SHP77 treated with DMSO at 0.1 percent for 48 hours (cell line): Measurements from ENCODE around the gene MRPL2.

ENCODE experiments used
- DNase-seq: peaks from one replicate; lab custom pipeline; 2025; lab: John Stamatoyannopoulos, UW

The MRPL2 gene

GRCh38 chr6:43021270-43022047, 37.8 kb downstream of the MRPL2 start, which contains the start of gene RRP36:
Gene RRP36 (plus strand): TSS chr6:43021623. CDS start chr6:43021655, 32 bp downstream.
- peak; percentile 67 for DNase-seq

- no peak for DNase-seq
These were observed 38.4 kb downstream of the MRPL2 start for GRCh38 chr6:43020847-43021246.

- no peak for DNase-seq
These were observed 39.1 kb downstream of the MRPL2 start for GRCh38 chr6:43020052-43020705.

GRCh38 chr6:43019152-43019551, 40.1 kb downstream of the MRPL2 start:
- DNase-seq = no peak

GRCh38 chr6:43016943-43017334, 42.3 kb downstream of the MRPL2 start:
- DNase-seq = no peak

- DNase-seq = no peak
These were observed 42.9 kb downstream of the MRPL2 start for GRCh38 chr6:43016176-43016942.

GRCh38 chr6:43014434-43014909, 44.8 kb downstream of the MRPL2 start:
- DNase-seq = peak; percentile 25

GRCh38 chr6:43013843-43014433, 45.3 kb downstream of the MRPL2 start, which contains the start of the genes KLHDC3 and MEA1:
Gene KLHDC3 (plus strand): TSS chr6:43014249. CDS start chr6:43017193, 2,944 bp downstream.
Gene MEA1 (minus strand): TSS chr6:43013946. CDS start chr6:43013813, 133 bp downstream.
- DNase-seq = peak; percentile 100

- no peak for DNase-seq
These were observed 46.0 kb downstream of the MRPL2 start for GRCh38 chr6:43013097-43013842.

GRCh38 chr6:43012364-43012763, 46.9 kb downstream of the MRPL2 start:
- DNase-seq = no peak

- DNase-seq = no peak
These were observed 48.0 kb downstream of the MRPL2 start for GRCh38 chr6:43011207-43011606.

GRCh38 chr6:43009124-43009523, 50.1 kb downstream of the MRPL2 start:
- peak; percentile 53 for DNase-seq

GRCh38 chr6:43007126-43007525, 52.1 kb downstream of the MRPL2 start:
- no peak for DNase-seq

GRCh38 chr6:43006251-43006650, 53.0 kb downstream of the MRPL2 start:
- no peak for DNase-seq

- no peak for DNase-seq
These were observed 53.4 kb downstream of the MRPL2 start for GRCh38 chr6:43005844-43006243.
